BLaER1 treated with 17β-estradiol and CSF1 and Interleukin-3, amounts not matched to agents 10 nM and 100 nM (cell line): Measurements from ENCODE around the gene SIGLEC5.

Experiments used
- H3K27ac ChIP-seq, 11 experiments: shearing (Covaris generic); formaldehyde crosslinking; 2 replicates each; pipeline ENCODE4 v1.8.1; 2022
- H3K27me3 ChIP-seq, 11 experiments: shearing (Covaris generic); formaldehyde crosslinking; 2 replicates each; pipeline ENCODE4 v1.8.1; 2022
- H3K36me3 ChIP-seq, 11 experiments: shearing (Covaris generic); formaldehyde crosslinking; 2 replicates each; pipeline ENCODE4 v1.8.1; 2022
- H3K4me1 ChIP-seq, 10 experiments: shearing (Covaris generic); formaldehyde crosslinking; 2 replicates each; pipeline ENCODE4 v1.8.1; 2022
- H3K4me2 ChIP-seq, 11 experiments: shearing (Covaris generic); formaldehyde crosslinking; 2 replicates each; pipeline ENCODE4 v1.8.1; 2022
- H3K4me3 ChIP-seq, 10 experiments: shearing (Covaris generic); formaldehyde crosslinking; 2 replicates each; pipeline ENCODE4 v1.8.1; 2022
- H3K9ac ChIP-seq, 11 experiments: shearing (Covaris generic); formaldehyde crosslinking; 2 replicates each; pipeline ENCODE4 v1.8.1; 2022
- H3K9me3 ChIP-seq, 11 experiments: shearing (Covaris generic); formaldehyde crosslinking; replicated peaks in 1 of 11; 2 replicates each; pipeline ENCODE4 v1.8.1; 2022
- H4K20me1 ChIP-seq, 11 experiments: shearing (Covaris generic); formaldehyde crosslinking; 2 replicates each; pipeline ENCODE4 v1.8.1; 2022
- Cebpa-rat ChIP-seq, 11 experiments: shearing (Covaris generic); IDR thresholded peaks; 2 replicates each; pipeline ENCODE4 v1.8.1; 2022

Gene SIGLEC5

GRCh38 chr19:51587264-51588191, 42.7 kb downstream of the SIGLEC5 start:
- Histone ChIP-seq H3K9ac (no peak overlapping the region), H4K20me1 (no peaks in the 10 kb centered on the region), H3K4me3 (peak overlapping the region in 5 of 10 experiments; percentile 1 to 24 (median 13); a peak in 5 of 20 replicates), H3K27me3 (no peaks in the 10 kb centered on the region), H3K36me3 (peaks cover 48 to 67% (median 59%) of the 10 kb centered on the region in 11 experiments), H3K4me2 (no peak overlapping the region), H3K27ac (no peak overlapping the region), H3K4me1 (peaks cover 0 to 5% (median 0%) of the 10 kb centered on the region in 10 experiments; a peak in 1 of 20 replicates), H3K9me3 (peaks cover 45 to 67% (median 52%) of the 10 kb centered on the region in 11 experiments)
- no peak for TF ChIP-seq Cebpa-rat (IDR thresholded peaks at IDR 0.05)

- H3K4me1 ChIP-seq = peaks cover 0 to 5% (median 0%) of the 10 kb centered on the region in 10 experiments; a peak in 1 of 20 replicates
- H3K9ac ChIP-seq = no peak overlapping the region
- no peak overlapping the region for H3K27ac ChIP-seq
- H3K36me3 ChIP-seq = peaks cover 53 to 73% (median 65%) of the 10 kb centered on the region in 11 experiments
- TF ChIP-seq Cebpa-rat (IDR thresholded peaks at IDR 0.05) = no peak
- peaks cover 45 to 74% (median 52%) of the 10 kb centered on the region in 11 experiments for H3K9me3 ChIP-seq
- H3K4me3 ChIP-seq = peak overlapping the region in 4 of 10 experiments; percentile 8 to 16 (median 11); a peak in 3 of 20 replicates
- H4K20me1 ChIP-seq = no peaks in the 10 kb centered on the region
- no peaks in the 10 kb centered on the region for H3K27me3 ChIP-seq
- no peak overlapping the region for H3K4me2 ChIP-seq
Observed at GRCh38 chr19:51586799-51587198, 43.4 kb downstream of the SIGLEC5 start.

GRCh38 chr19:51586103-51586728, 44.0 kb downstream of the SIGLEC5 start:
- Histone ChIP-seq H3K27me3 (no peaks in the 10 kb centered on the region), H4K20me1 (no peaks in the 10 kb centered on the region), H3K4me2 (no peak overlapping the region), H3K4me1 (peaks cover 0 to 5% (median 0%) of the 10 kb centered on the region in 10 experiments; a peak in 1 of 20 replicates), H3K27ac (no peak overlapping the region), H3K36me3 (peaks cover 59 to 78% (median 71%) of the 10 kb centered on the region in 11 experiments), H3K9ac (no peak overlapping the region), H3K4me3 (peak overlapping the region in 1 of 10 experiments; percentile 9; a peak in 1 of 20 replicates), H3K9me3 (peaks cover 45 to 75% (median 53%) of the 10 kb centered on the region in 11 experiments)
- no peak for TF ChIP-seq Cebpa-rat (IDR thresholded peaks at IDR 0.05)

GRCh38 chr19:51576850-51577249, 53.4 kb downstream of the SIGLEC5 start:
- no peaks in the 10 kb centered on the region for H4K20me1 ChIP-seq
- peaks cover 14 to 63% (median 31%) of the 10 kb centered on the region in 11 experiments; a peak in 21 of 22 replicates for H3K36me3 ChIP-seq
- H3K27me3 ChIP-seq = no peaks in the 10 kb centered on the region
- H3K4me2 ChIP-seq = no peak overlapping the region
- H3K4me3 ChIP-seq = no peak overlapping the region
- 0 out of 22 replicates have a peak, but pooled peaks cover 0 to 2% (median 0%) of the 10 kb centered on the region in 11 experiments for H3K9me3 ChIP-seq
- no peak for TF ChIP-seq Cebpa-rat (IDR thresholded peaks at IDR 0.05)
- H3K9ac ChIP-seq = no peak overlapping the region
- H3K27ac ChIP-seq = no peak overlapping the region
- H3K4me1 ChIP-seq = peaks cover 4 to 18% (median 10%) of the 10 kb centered on the region in 10 experiments; a peak in 17 of 20 replicates

GRCh38 chr19:51573331-51573730, 56.9 kb downstream of the SIGLEC5 start:
- Histone ChIP-seq H3K4me2 (peak overlapping the region in 3 of 11 experiments; percentile 77 to 81 (median 81); a peak in 6 of 22 replicates), H3K4me3 (no peak overlapping the region)
- TF ChIP-seq Cebpa-rat (IDR thresholded peaks at IDR 0.05) = no peak

GRCh38 chr19:51572908-51573307, 57.3 kb downstream of the SIGLEC5 start:
- H3K4me3 ChIP-seq = no peak overlapping the region
- peak overlapping the region in 9 of 11 experiments; percentile 70 to 91 (median 78); a peak in 12 of 22 replicates for H3K4me2 ChIP-seq

More at GRCh38 chr19:51573331-51573730, 56.9 kb downstream of the SIGLEC5 start:
- Histone ChIP-seq H3K9ac (no peak overlapping the region), H4K20me1 (no peaks in the 10 kb centered on the region), H3K36me3 (peaks cover 1 to 33% (median 13%) of the 10 kb centered on the region in 11 experiments; a peak in 17 of 22 replicates), H3K4me1 (peaks cover 6 to 21% (median 13%) of the 10 kb centered on the region in 10 experiments; a peak in 17 of 20 replicates), H3K27me3 (no peaks in the 10 kb centered on the region; a peak in 1 of 22 replicates), H3K9me3 (peaks cover 0 to 4% (median 0%) of the 10 kb centered on the region in 11 experiments; a peak in 3 of 22 replicates), H3K27ac (no peak overlapping the region)

GRCh38 chr19:51572410-51572809, 57.8 kb downstream of the SIGLEC5 start:
- Histone ChIP-seq H3K4me3 (peak overlapping the region in 8 of 10 experiments; percentile 57 to 73 (median 66); a peak in 14 of 20 replicates), H3K27me3 (no peaks in the 10 kb centered on the region; a peak in 1 of 22 replicates), H3K36me3 (peaks cover 0 to 30% (median 12%) of the 10 kb centered on the region in 11 experiments; a peak in 14 of 22 replicates), H3K9me3 (peaks cover 0 to 4% (median 0%) of the 10 kb centered on the region in 11 experiments; a peak in 3 of 22 replicates), H3K9ac (no peak overlapping the region), H3K27ac (no peak overlapping the region), H4K20me1 (no peaks in the 10 kb centered on the region), H3K4me2 (peak overlapping the region; percentile 70 to 91 (median 78)), H3K4me1 (peaks cover 6 to 21% (median 13%) of the 10 kb centered on the region in 10 experiments; a peak in 17 of 20 replicates)
- TF ChIP-seq Cebpa-rat (IDR thresholded peaks at IDR 0.05) = no peak

More at GRCh38 chr19:51572908-51573307, 57.3 kb downstream of the SIGLEC5 start:
- H3K4me1 ChIP-seq = peaks cover 6 to 21% (median 13%) of the 10 kb centered on the region in 10 experiments; a peak in 17 of 20 replicates
- TF ChIP-seq Cebpa-rat (IDR thresholded peaks at IDR 0.05) = no peak
- no peaks in the 10 kb centered on the region for H4K20me1 ChIP-seq
- no peaks in the 10 kb centered on the region; a peak in 1 of 22 replicates for H3K27me3 ChIP-seq
- no peak overlapping the region for H3K9ac ChIP-seq
- H3K27ac ChIP-seq = no peak overlapping the region
- peaks cover 0 to 4% (median 0%) of the 10 kb centered on the region in 11 experiments; a peak in 3 of 22 replicates for H3K9me3 ChIP-seq
- H3K36me3 ChIP-seq = peaks cover 0 to 30% (median 12%) of the 10 kb centered on the region in 11 experiments; a peak in 14 of 22 replicates

- Histone ChIP-seq H3K4me1 (peaks cover 10 to 24% (median 13%) of the 10 kb centered on the region in 10 experiments; a peak in 17 of 20 replicates), H3K27ac (peak overlapping the region in 10 of 11 experiments; percentile 27 to 70 (median 62); a peak in 19 of 22 replicates), H4K20me1 (no peaks in the 10 kb centered on the region), H3K27me3 (no peaks in the 10 kb centered on the region; a peak in 1 of 22 replicates), H3K9ac (peak overlapping the region; percentile 40 to 74 (median 69); a peak in 21 of 22 replicates), H3K36me3 (peaks cover 0 to 24% (median 11%) of the 10 kb centered on the region in 11 experiments; a peak in 14 of 22 replicates), H3K4me3 (peak overlapping the region; percentile 57 to 73 (median 66)), H3K9me3 (peaks cover 0 to 4% (median 0%) of the 10 kb centered on the region in 11 experiments; a peak in 3 of 22 replicates), H3K4me2 (peak overlapping the region; percentile 70 to 91 (median 78))
- TF ChIP-seq Cebpa-rat (IDR thresholded peaks at IDR 0.05) = no peak
Observed at GRCh38 chr19:51571599-51571998, 58.6 kb downstream of the SIGLEC5 start.
